Stimulated activated naive CD4-positive, alpha-beta T cell treated with Interleukin-2 at 50 U/mL for 16 hours (primary cell): ENCODE measurements around the gene SGMS1.
"Not testable (repeated sequence)": the region's sequence is repeated elsewhere in the genome, so short reads cannot be mapped to it uniquely, and the experiment has no call there.

Experiments used
- DNase-seq: peaks from one replicate; lab custom pipeline; 2025; lab: John Stamatoyannopoulos, UW

Gene SGMS1

GRCh38 chr10:50508315-50509051, 115.3 kb downstream of the SGMS1 start:
- peak; percentile 54 for DNase-seq

GRCh38 chr10:50506861-50507573, 116.7 kb downstream of the SGMS1 start:
- DNase-seq = no peak

- no peak for DNase-seq
These were observed 119.4 kb downstream of the SGMS1 start for GRCh38 chr10:50504389-50504788.

- no peak for DNase-seq
These were observed 120.0 kb downstream of the SGMS1 start for GRCh38 chr10:50503661-50504320.

GRCh38 chr10:50503156-50503555, 120.6 kb downstream of the SGMS1 start:
- DNase-seq = not testable (repeated sequence)

GRCh38 chr10:50501924-50502452, 121.8 kb downstream of the SGMS1 start:
- no peak for DNase-seq

GRCh38 chr10:50501478-50501877, 122.3 kb downstream of the SGMS1 start:
- DNase-seq = no peak

- no peak for DNase-seq
These were observed 125.3 kb downstream of the SGMS1 start for GRCh38 chr10:50498465-50498864.

- DNase-seq = no peak
These were observed 126.0 kb downstream of the SGMS1 start for GRCh38 chr10:50497758-50498157.

- no peak for DNase-seq
These were observed 127.5 kb downstream of the SGMS1 start for GRCh38 chr10:50496228-50496627.

- no peak for DNase-seq
These were observed 133.5 kb downstream of the SGMS1 start for GRCh38 chr10:50490241-50490640.

- not testable (repeated sequence) for DNase-seq
These were observed 139.2 kb downstream of the SGMS1 start for GRCh38 chr10:50484550-50484949.

GRCh38 chr10:50480054-50481007, 143.4 kb downstream of the SGMS1 start:
- DNase-seq = no peak

- no peak for DNase-seq
These were observed 146.2 kb downstream of the SGMS1 start for GRCh38 chr10:50477287-50478203.

GRCh38 chr10:50473756-50474155, 150.0 kb downstream of the SGMS1 start:
- no peak for DNase-seq

GRCh38 chr10:50472914-50473313, 150.8 kb downstream of the SGMS1 start:
- DNase-seq = no peak

GRCh38 chr10:50471583-50471975, 152.2 kb downstream of the SGMS1 start:
- no peak for DNase-seq

- no peak for DNase-seq
These were observed 152.8 kb downstream of the SGMS1 start for GRCh38 chr10:50470798-50471582.

GRCh38 chr10:50470345-50470744, 153.4 kb downstream of the SGMS1 start:
- DNase-seq = no peak

GRCh38 chr10:50469778-50470193, 154.0 kb downstream of the SGMS1 start:
- DNase-seq = no peak
